Measurements from ENCODE around the gene SAMD4A.

Gene SAMD4A

GRCh38 chr14:54685286-54685845 lies 118.4 kb downstream of the SAMD4A start:
- ATAC-seq (peak; percentile 17), DNase-seq (no peak)

GRCh38 chr14:54686219-54686870 lies 119.4 kb downstream of the SAMD4A start:
- no peak for ATAC-seq
- DNase-seq = no peak

- DNase-seq (no peak), ATAC-seq (no peak)
These were observed 120.2 kb downstream of the SAMD4A start for GRCh38 chr14:54686871-54687749.

GRCh38 chr14:54687750-54688119 lies 120.8 kb downstream of the SAMD4A start:
- ATAC-seq = no peak
- DNase-seq = no peak

GRCh38 chr14:54688229-54688628 lies 121.3 kb downstream of the SAMD4A start:
- no peak for DNase-seq
- peak; percentile 58 for ATAC-seq

GRCh38 chr14:54689928-54690327 lies 123.0 kb downstream of the SAMD4A start:
- DNase-seq (peak; percentile 14), ATAC-seq (no peak)

GRCh38 chr14:54690887-54691286 lies 124.0 kb downstream of the SAMD4A start:
- ATAC-seq = no peak

GRCh38 chr14:54691525-54692283 lies 124.8 kb downstream of the SAMD4A start:
- ATAC-seq (peak; percentile 44), DNase-seq (peak; percentile 62)

More at GRCh38 chr14:54690887-54691286, 124.0 kb downstream of the SAMD4A start:
- no peak for DNase-seq

- DNase-seq (no peak), ATAC-seq (no peak)
These were observed 125.4 kb downstream of the SAMD4A start for GRCh38 chr14:54692284-54692772.

- ATAC-seq = no peak
- DNase-seq = no peak
These were observed 126.8 kb downstream of the SAMD4A start for GRCh38 chr14:54693761-54694160.

GRCh38 chr14:54695196-54695595 lies 128.3 kb downstream of the SAMD4A start:
- DNase-seq = no peak
- ATAC-seq = no peak

- no peak for ATAC-seq
- no peak for DNase-seq
These were observed 130.1 kb downstream of the SAMD4A start for GRCh38 chr14:54697001-54697400.

GRCh38 chr14:54697803-54698202 lies 130.9 kb downstream of the SAMD4A start:
- DNase-seq = no peak
- no peak for ATAC-seq

GRCh38 chr14:54698501-54698900 lies 131.6 kb downstream of the SAMD4A start:
- ATAC-seq = no peak

GRCh38 chr14:54698966-54699530 lies 132.1 kb downstream of the SAMD4A start:
- DNase-seq = no peak

More at GRCh38 chr14:54698501-54698900, 131.6 kb downstream of the SAMD4A start:
- no peak for DNase-seq

GRCh38 chr14:54699735-54700134 lies 132.8 kb downstream of the SAMD4A start:
- DNase-seq (no peak), ATAC-seq (no peak)

More at GRCh38 chr14:54698966-54699530, 132.1 kb downstream of the SAMD4A start:
- ATAC-seq = no peak

- DNase-seq (no peak), ATAC-seq (peak; percentile 57)
These were observed 133.8 kb downstream of the SAMD4A start for GRCh38 chr14:54700717-54701116.

- DNase-seq (no peak), ATAC-seq (no peak)
These were observed 135.1 kb downstream of the SAMD4A start for GRCh38 chr14:54702014-54702491.

- ATAC-seq = no peak
- no peak for DNase-seq
These were observed 135.6 kb downstream of the SAMD4A start for GRCh38 chr14:54702492-54702891.

GRCh38 chr14:54703082-54703481 lies 136.2 kb downstream of the SAMD4A start:
- DNase-seq (no peak), ATAC-seq (no peak)

GRCh38 chr14:54703724-54704123 lies 136.8 kb downstream of the SAMD4A start:
- DNase-seq = no peak
- ATAC-seq = no peak

GRCh38 chr14:54704768-54705167 lies 137.8 kb downstream of the SAMD4A start:
- DNase-seq (no peak), ATAC-seq (no peak)

Measured in stimulated activated naive CD8-positive, alpha-beta T cell treated with anti-CD3 and anti-CD28 coated beads, Interleukin-15, Interleukin-2, amounts not matched to agents 100 U/mL and 50 U/mL, for 24 hours (primary cell).